ENCODE measurements around the gene EXD3.
"Not testable (repeated sequence)": the region's sequence is repeated elsewhere in the genome, so short reads cannot be mapped to it uniquely, and the experiment has no call there.

EXD3 gene

DNA sequence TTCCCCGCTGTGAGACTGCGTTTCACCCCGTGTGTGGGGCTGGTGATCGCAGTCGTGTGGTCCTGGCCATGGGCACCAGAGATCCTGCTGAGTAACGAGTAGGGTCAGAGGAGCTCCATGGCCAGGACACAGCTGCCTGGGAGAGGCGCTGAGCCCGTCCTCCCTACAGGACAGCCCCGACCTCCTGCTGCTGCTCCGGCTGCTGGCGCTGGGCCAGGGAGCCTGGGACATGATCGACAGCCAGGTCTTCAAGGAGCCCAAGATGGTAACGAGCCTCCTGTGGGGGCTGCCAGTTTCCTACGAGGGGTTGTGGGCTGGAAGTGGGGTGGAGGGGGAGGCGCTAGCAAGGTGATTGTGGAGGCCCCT, 156.8 kb downstream of the EXD3 start:
- Mint-ChIP-seq H3K4me1 (ENCODE audit: low read depth) (peaks cover 11% of the 10 kb centered on the region), H3K27me3 (no peaks in the 10 kb centered on the region), H3K9me3 (no peaks in the 10 kb centered on the region), H3K4me3 (no peak overlapping the region), H3K27ac (no peak overlapping the region), H3K36me3 (ENCODE audit: low read depth) (peaks cover 36% of the 10 kb centered on the region)

DNA sequence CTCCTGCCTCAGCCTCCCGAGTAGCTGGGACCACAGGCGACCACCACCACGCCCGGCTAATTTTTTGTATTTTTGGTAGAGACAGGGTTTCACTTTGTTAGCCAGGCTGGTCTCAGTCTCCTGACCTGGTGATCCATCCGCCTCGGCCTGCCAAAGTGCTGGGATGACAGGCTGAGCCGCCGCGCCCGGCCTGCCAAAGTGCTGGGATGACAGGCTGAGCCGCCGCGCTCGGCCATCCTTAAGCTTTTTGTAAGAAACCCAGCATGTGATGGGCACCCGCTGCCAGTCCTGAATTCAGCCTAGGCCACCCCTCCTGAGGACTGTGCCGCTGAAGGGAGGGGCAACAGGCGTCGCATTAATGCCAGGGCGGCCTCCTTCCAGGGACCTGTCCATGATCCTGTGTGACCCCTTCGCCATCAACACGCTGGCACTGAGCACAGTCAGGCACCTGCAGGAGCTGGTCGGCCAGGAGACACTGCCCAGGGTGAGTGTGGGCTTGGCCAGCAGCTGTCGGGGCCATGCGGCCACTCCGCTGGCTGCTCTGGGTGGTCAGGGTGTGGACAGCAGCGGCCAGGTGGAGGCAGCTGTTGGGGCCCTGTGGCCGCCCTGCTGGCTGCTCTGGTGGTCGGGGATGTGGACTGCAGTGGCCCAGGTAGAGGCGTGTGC, 157.3 kb downstream of the EXD3 start:
- Mint-ChIP-seq H3K9me3 (no peaks in the 10 kb centered on the region), H3K36me3 (ENCODE audit: low read depth) (peaks cover 33% of the 10 kb centered on the region), H3K27me3 (no peaks in the 10 kb centered on the region), H3K4me3 (no peak overlapping the region), H3K27ac (no peak overlapping the region), H3K4me1 (ENCODE audit: low read depth) (peaks cover 7% of the 10 kb centered on the region)

- H3K36me3 Mint-ChIP-seq (ENCODE audit: low read depth): peaks cover 30% of the 10 kb centered on the region
- no peak overlapping the region for H3K27ac Mint-ChIP-seq
- no peaks in the 10 kb centered on the region for H3K9me3 Mint-ChIP-seq
- peaks cover 7% of the 10 kb centered on the region for H3K4me1 Mint-ChIP-seq (ENCODE audit: low read depth)
- no peaks in the 10 kb centered on the region for H3K27me3 Mint-ChIP-seq
- H3K4me3 Mint-ChIP-seq: no peak overlapping the region
These were observed 158.9 kb downstream of the EXD3 start for GRCh38 chr9:137264067-137264466.

DNA sequence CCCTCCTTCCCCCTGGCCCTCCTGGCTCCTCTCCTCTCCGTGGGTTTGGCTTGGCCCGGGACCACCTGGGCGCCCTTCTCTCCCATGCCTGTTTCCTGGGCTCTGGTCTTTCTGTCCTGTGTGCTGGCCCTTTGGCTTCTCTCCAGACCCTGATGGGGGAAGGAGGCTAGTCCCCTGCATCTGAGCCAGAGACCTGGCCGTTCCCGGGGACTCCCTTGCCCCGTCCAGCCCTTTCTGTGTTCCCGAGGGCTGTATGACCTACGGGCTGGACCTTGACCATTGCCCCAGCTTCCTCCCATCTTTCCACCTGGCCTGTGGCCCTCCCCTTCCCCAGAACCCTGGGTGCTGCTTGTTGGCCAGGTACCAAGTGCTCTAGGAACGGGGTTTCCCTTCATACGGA, 159.5 kb downstream of the EXD3 start:
- peaks cover 30% of the 10 kb centered on the region for H3K36me3 Mint-ChIP-seq (ENCODE audit: low read depth)
- H3K27ac Mint-ChIP-seq: no peak overlapping the region
- peaks cover 4% of the 10 kb centered on the region for H3K4me1 Mint-ChIP-seq (ENCODE audit: low read depth)
- no peaks in the 10 kb centered on the region for H3K9me3 Mint-ChIP-seq
- no peaks in the 10 kb centered on the region for H3K27me3 Mint-ChIP-seq
- no peak overlapping the region for H3K4me3 Mint-ChIP-seq

GRCh38 chr9:137262909-137263285, 160.1 kb downstream of the EXD3 start:
- no peak overlapping the region for H3K27ac Mint-ChIP-seq
- H3K9me3 Mint-ChIP-seq: no peaks in the 10 kb centered on the region
- no peak overlapping the region for H3K4me3 Mint-ChIP-seq
- H3K27me3 Mint-ChIP-seq: no peaks in the 10 kb centered on the region
- peaks cover 3% of the 10 kb centered on the region for H3K4me1 Mint-ChIP-seq (ENCODE audit: low read depth)
- H3K36me3 Mint-ChIP-seq (ENCODE audit: low read depth): peaks cover 28% of the 10 kb centered on the region

- not testable (repeated sequence) for H3K4me3 Mint-ChIP-seq; H3K9me3 Mint-ChIP-seq; H3K27ac Mint-ChIP-seq; H3K27me3 Mint-ChIP-seq; H3K4me1 Mint-ChIP-seq (ENCODE audit: low read depth)
- peaks cover 23% of the 10 kb centered on the region for H3K36me3 Mint-ChIP-seq (ENCODE audit: low read depth)
These were observed 160.6 kb downstream of the EXD3 start for GRCh38 chr9:137262173-137262908.
